Neural cell (in vitro differentiated cells): ENCODE results near the gene FARP2. TPM values are rescaled to one million over a fixed set of nuclear protein-coding genes. Genes with fewer than 3 reads are reported as not detected.

ENCODE experiments used
- H2AFZ ChIP-seq: fragments of 200-600, 300-800 bp; sonication (generic), shearing (Covaris generic); 2 replicates; pipeline ENCODE4 v1.6.0; 2014; ENCODE audit warnings: low read depth, mild to moderate bottlenecking, antibody characterized with exemption, low read length, moderate library complexity
- H3F3A ChIP-seq: fragments of 200-600 bp; shearing (Covaris generic); 2 replicates; pipeline ENCODE4 v1.6.1; 2016; ENCODE audit warnings: mild to moderate bottlenecking, moderate library complexity, mixed read lengths, antibody characterized with exemption, low read length; ENCODE audit not compliant: insufficient read depth, poor library complexity, severe bottlenecking
- H3K27ac ChIP-seq: fragments of 200-600, 300-800 bp; sonication (generic), shearing (Covaris generic); 2 replicates; pipeline ENCODE4 v1.5.1; 2014; ENCODE audit warnings: mild to moderate bottlenecking, low read length, moderate library complexity
- H3K27me3 ChIP-seq: fragments of 300-800, 200-600 bp; sonication (generic), shearing (Covaris generic); 2 replicates; pipeline ENCODE4 v1.6.0; 2014; ENCODE audit warnings: mild to moderate bottlenecking, low read depth, low read length, moderate library complexity; ENCODE audit not compliant: insufficient read depth
- H3K36me3 ChIP-seq: fragments of 300-800, 200-600 bp; sonication (generic), shearing (Covaris generic); 2 replicates; pipeline ENCODE4 v1.5.1; 2014; ENCODE audit warnings: mild to moderate bottlenecking, antibody characterized with exemption, low read length, moderate library complexity; ENCODE audit not compliant: insufficient read depth
- H3K4me2 ChIP-seq: fragments of 300-800, 200-600 bp; sonication (generic), shearing (Covaris generic); 2 replicates; pipeline ENCODE4 v1.6.0; 2014; ENCODE audit warnings: mild to moderate bottlenecking, low read length
- H3K4me3 ChIP-seq: fragments of 300-800, 200-600 bp; sonication (generic), shearing (Covaris generic); 2 replicates; pipeline ENCODE4 v1.5.1; 2014; ENCODE audit warnings: mild to moderate bottlenecking, low read length, moderate library complexity
- H3K79me2 ChIP-seq: fragments of 200-600 bp; shearing (Covaris generic); replicated peaks from 2 replicates; pipeline ENCODE4 v1.6.0; 2014; ENCODE audit warnings: mild to moderate bottlenecking, low read length, moderate library complexity; ENCODE audit not compliant: insufficient read depth
- H3K9ac ChIP-seq: fragments of 300-800, 200-600 bp; sonication (generic), shearing (Covaris generic); 2 replicates; pipeline ENCODE4 v1.6.1; 2016; ENCODE audit warnings: mild to moderate bottlenecking, low read length, mixed read lengths
- H3K9me2 ChIP-seq: fragments of 200-600 bp; shearing (Covaris generic); 2 replicates; pipeline ENCODE4 v1.6.1; 2016; ENCODE audit warnings: mild to moderate bottlenecking, low read length, mixed read lengths; ENCODE audit not compliant: insufficient read depth
- H3K9me3 ChIP-seq: fragments of 200-600, 300-800 bp; sonication (generic), shearing (Covaris generic); 2 replicates; pipeline ENCODE4 v1.6.1; 2016; ENCODE audit warnings: mild to moderate bottlenecking, mixed run types, low read length, moderate library complexity, mixed read lengths
- H4K20me1 ChIP-seq: fragments of 200-600 bp; shearing (Covaris generic); 2 replicates; pipeline ENCODE4 v1.6.1; 2016; ENCODE audit warnings: mild to moderate bottlenecking, mixed run types; ENCODE audit not compliant: insufficient read depth
- CTCF ChIP-seq: fragments of 450-650 bp; IDR thresholded peaks from 2 replicates; pipeline ENCODE4 v1.5.1; 2014; ENCODE audit warnings: antibody characterized with exemption, mild to moderate bottlenecking, moderate library complexity; ENCODE audit not compliant: poor library complexity, severe bottlenecking
- EP300 ChIP-seq: fragments of 450-650 bp; conservative IDR thresholded peaks from 2 replicates; pipeline ENCODE4 v1.6.1; 2014; ENCODE audit warnings: antibody characterized with exemption, mild to moderate bottlenecking, moderate library complexity; ENCODE audit not compliant: poor library complexity, severe bottlenecking
- EZH2 ChIP-seq: fragments of 200-600, 300-800 bp; shearing (Covaris generic), sonication (generic); IDR thresholded peaks from 2 replicates; pipeline ENCODE4 v1.6.1; 2014; ENCODE audit warnings: antibody characterized with exemption, low read length, borderline replicate concordance, mild to moderate bottlenecking; ENCODE audit not compliant: insufficient read depth, poor library complexity, severe bottlenecking
- MXI1 ChIP-seq: fragments of 450-650 bp; conservative IDR thresholded peaks from 2 replicates; pipeline ENCODE4 v1.6.1; 2014; ENCODE audit warnings: antibody characterized with exemption, mild to moderate bottlenecking; ENCODE audit not compliant: poor library complexity, severe bottlenecking
- POLR2AphosphoS5 ChIP-seq: IDR thresholded peaks from 2 replicates; pipeline ENCODE4 v1.6.1; 2012
- RAD21 ChIP-seq: fragments of 450-650 bp; conservative IDR thresholded peaks from 2 replicates; pipeline ENCODE4 v1.6.1; 2014; ENCODE audit warnings: antibody characterized with exemption, mild to moderate bottlenecking, moderate library complexity
- REST ChIP-seq: IDR thresholded peaks from 2 replicates; pipeline ENCODE4 v1.6.1; 2012; ENCODE audit warnings: borderline replicate concordance
- SMC3 ChIP-seq: fragments of 450-650 bp; conservative IDR thresholded peaks from 2 replicates; pipeline ENCODE4 v1.6.1; 2014; ENCODE audit warnings: antibody characterized with exemption, mild to moderate bottlenecking, moderate library complexity; ENCODE audit not compliant: poor library complexity
- TAF1 ChIP-seq: IDR thresholded peaks from 2 replicates; pipeline ENCODE4 v1.6.1; 2012; ENCODE audit warnings: low read depth
- polyA plus RNA-seq: library from polyadenylated mRNA; depleted of rRNA; stranded (reverse); fragments of >200 nt; gene quantifications from 2 replicates; pipeline ENCODE4 v1.2.3, GENCODE V29; 2014

The FARP2 gene
- polyA plus RNA-seq, 1 donor from 2014 or later, result 13.3 TPM

GRCh38 chr2:241329669-241330615 is 26.1 kb upstream of the FARP2 start:
- H3K79me2 ChIP-seq, result peaks cover 21% of the 10 kb centered on the region
- H2AFZ ChIP-seq, result no peak overlapping the region
- TF ChIP-seq CTCF, result no peak
- TF ChIP-seq RAD21, result no peak
- no peak for TF ChIP-seq TAF1
- no peak for TF ChIP-seq EP300
- TF ChIP-seq POLR2AphosphoS5, result no peak
- no peak for TF ChIP-seq REST
- no peak for TF ChIP-seq MXI1
- TF ChIP-seq EZH2, result no peak
- no peak for TF ChIP-seq SMC3
- H3F3A ChIP-seq, result no peaks in the 10 kb centered on the region
- no peaks in the 10 kb centered on the region for H3K36me3 ChIP-seq
- H3K4me2 ChIP-seq, result no peak overlapping the region
- H3K9ac ChIP-seq, result no peak overlapping the region
- no peak overlapping the region for H3K4me3 ChIP-seq
- H3K27ac ChIP-seq, result no peak overlapping the region
- no peaks in the 10 kb centered on the region for H4K20me1 ChIP-seq
- H3K9me3 ChIP-seq, result no peaks in the 10 kb centered on the region
- no peaks in the 10 kb centered on the region for H3K9me2 ChIP-seq
- H3K27me3 ChIP-seq, result no peaks in the 10 kb centered on the region

- Histone ChIP-seq H3K79me2 (peaks cover 15% of the 10 kb centered on the region), H3K9me2 (no peaks in the 10 kb centered on the region), H3K4me2 (no peak overlapping the region), H3K9ac (no peak overlapping the region), H3K36me3 (no peaks in the 10 kb centered on the region), H2AFZ (no peak overlapping the region), H3K27me3 (no peaks in the 10 kb centered on the region), H3K9me3 (no peaks in the 10 kb centered on the region), H4K20me1 (no peaks in the 10 kb centered on the region), H3K4me3 (no peak overlapping the region), H3K27ac (no peak overlapping the region), H3F3A (no peaks in the 10 kb centered on the region)
- TF ChIP-seq MXI1 (no peak), POLR2AphosphoS5 (no peak), CTCF (no peak), TAF1 (no peak), SMC3 (no peak), EP300 (no peak), RAD21 (no peak), REST (no peak), EZH2 (no peak)
Measured at GRCh38 chr2:241330616-241330981, 25.5 kb upstream of the FARP2 start.
